K562 (cell line): ENCODE data around the gene ACAA2. TPM values are rescaled to one million over a fixed set of nuclear protein-coding genes. Genes with fewer than 3 reads are reported as not detected.

Source experiments
- ATAC-seq: fragments of 200-7000 bp; cut with Tn5 transposase; 3 replicates; pipeline ENCODE4 v1.9.1; 2020; ENCODE audit warnings: moderate library complexity
- BruUV-seq: library from RNA; stranded (reverse); fragments of 400-500 nt; replicated peaks from 2 replicates; lab custom pipeline; 2021; lab: Mats Ljungman, UMichigan
- CTCF ChIA-PET: fragments of 300-600 bp; formaldehyde crosslinking; extraction: SDS; loops from one replicate; lab custom pipeline; 2021; ENCODE audit warnings: low intra/inter-chr PET ratio; lab: Yijun Ruan, JAX
- POLR2A ChIA-PET: fragments of 300-600, 350-650 bp; sonication (Branson Sonifier 250); formaldehyde crosslinking; extraction: SDS; loops from one replicate; lab custom pipeline; 2021; ENCODE audit warnings: antibody characterized with exemption, inconsistent platforms; lab: Yijun Ruan, JAX
- DNase-seq, 4 experiments: peaks; one replicate each; pipeline versions ENCODE4 v3.0.0 to v3.0.0-alpha.2; 2011 to 2018; ENCODE audit warnings: low spot score in 3 of 4, mixed read lengths in 3 of 4; ENCODE audit errors: extremely low read depth in 1 of 4
- FAIRE-seq: peaks from 2 replicates; lab custom pipeline; 2011; peaks lifted over from hg19 to GRCh38; lab: Jason Lieb, UNC
- H2AFZ ChIP-seq: 2 replicates; pipeline ENCODE4 v1.6.0; 2011; ENCODE audit warnings: low read depth, low read length, control low read depth, inconsistent platforms
- H3K27ac ChIP-seq: fragments of 200-600 bp; 3 replicates; pipeline ENCODE4 v1.8.0; 2011; ENCODE audit warnings: low read depth, mild to moderate bottlenecking, control low read depth, inconsistent platforms, low read length, moderate library complexity, mixed read lengths; ENCODE audit errors: extremely low read depth
- H3K27me3 ChIP-seq, 2 experiments: fragments of 300-600 bp in 1 of 2; 2 replicates in 1 of 2; 3 replicates in 1 of 2; pipeline versions ENCODE4 v1.6.0 to v1.8.0; 2011; ENCODE audit warnings: inconsistent platforms in 2 of 2, low read length in 2 of 2, mild to moderate bottlenecking in 1 of 2, mixed read lengths in 1 of 2, moderate library complexity in 1 of 2; ENCODE audit not compliant: control insufficient read depth in 2 of 2, insufficient read depth in 2 of 2
- H3K36me3 ChIP-seq: fragments of 300-600 bp; 3 replicates; pipeline ENCODE4 v1.8.0; 2011; ENCODE audit warnings: mild to moderate bottlenecking, low read length, inconsistent platforms; ENCODE audit not compliant: control insufficient read depth, insufficient read depth
- H3K4me1 ChIP-seq, 2 experiments: fragments of 200-600 bp in 1 of 2; replicated peaks in 1 of 2; 2 replicates in 1 of 2; 3 replicates in 1 of 2; pipeline versions ENCODE4 v1.5.1 to v1.8.0; 2011; ENCODE audit warnings: inconsistent platforms in 2 of 2, low read length in 2 of 2, mild to moderate bottlenecking in 1 of 2, mixed read lengths in 1 of 2, moderate library complexity in 1 of 2; ENCODE audit not compliant: control insufficient read depth in 2 of 2, insufficient read depth in 2 of 2
- H3K4me2 ChIP-seq: 2 replicates; pipeline ENCODE4 v1.6.1; 2011; ENCODE audit warnings: low read length, control low read depth, inconsistent platforms, mixed read lengths; ENCODE audit not compliant: insufficient read depth
- H3K4me3 ChIP-seq: fragments of 200-600 bp; sonication (generic), shearing (Covaris generic); 2 replicates; pipeline ENCODE4 v1.5.1; 2016; ENCODE audit warnings: control low read depth, inconsistent platforms
- H3K79me2 ChIP-seq: fragments of 200-600 bp; 3 replicates; pipeline ENCODE4 v1.8.0; 2011; ENCODE audit warnings: low read length, inconsistent platforms; ENCODE audit not compliant: control insufficient read depth, insufficient read depth
- H3K9ac ChIP-seq, 2 experiments: 2 replicates each; pipeline versions ENCODE4 v1.6.0 to v1.6.1; 2011; ENCODE audit warnings: low read depth in 2 of 2, low read length in 2 of 2, control low read depth in 1 of 2, inconsistent platforms in 1 of 2, mild to moderate bottlenecking in 1 of 2, mixed read lengths in 1 of 2; ENCODE audit not compliant: insufficient read depth in 1 of 2
- H3K9me1 ChIP-seq: one replicate; pipeline ENCODE4 v1.6.0; 2011; ENCODE audit warnings: inconsistent platforms, mild to moderate bottlenecking, low read length, moderate library complexity; ENCODE audit not compliant: control insufficient read depth, insufficient read depth
- H3K9me3 ChIP-seq: replicated peaks from 2 replicates; pipeline ENCODE4 v1.5.1; 2011; ENCODE audit warnings: low read depth, low read length, inconsistent platforms; ENCODE audit not compliant: control insufficient read depth, insufficient read depth
- H4K20me1 ChIP-seq: replicated peaks from 2 replicates; pipeline ENCODE4 v1.6.1; 2011; ENCODE audit warnings: low read length, inconsistent platforms, mixed read lengths; ENCODE audit not compliant: control insufficient read depth, insufficient read depth
- CBX1 ChIP-seq: sonication (generic); IDR thresholded peaks from 2 replicates; pipeline ENCODE4 v1.6.1; 2016; ENCODE audit warnings: antibody characterized with exemption, low read depth, mild to moderate bottlenecking
- DIDO1 ChIP-seq: fragments of 450-650 bp; IDR thresholded peaks from 2 replicates; pipeline ENCODE4 v1.6.1; 2016; ENCODE audit warnings: low read depth, missing biosample characterization, missing genetic modification characterization
- MEF2A ChIP-seq: IDR thresholded peaks from 2 replicates; pipeline ENCODE4 v1.6.1; 2011; ENCODE audit warnings: low read depth, mild to moderate bottlenecking, low read length, moderate library complexity; ENCODE audit not compliant: control insufficient read depth
- NFIC ChIP-seq: fragments of 450-650 bp; IDR thresholded peaks from 2 replicates; pipeline ENCODE4 v1.6.1; 2017; ENCODE audit warnings: mild to moderate bottlenecking, inconsistent platforms
- SRSF7 ChIP-seq: fragments of 200-400 bp; formaldehyde crosslinking; optimal IDR thresholded peaks from 2 replicates; pipeline ENCODE3; 2017; ENCODE audit warnings: mild to moderate bottlenecking, low read depth, low read length
- ZBTB17 ChIP-seq: fragments of 450-650 bp; formaldehyde crosslinking; IDR thresholded peaks from 2 replicates; pipeline ENCODE4 v1.4.0; 2020; ENCODE audit warnings: mild to moderate bottlenecking
- WGBS: fragments of 100-300 bp; shearing (Covaris generic); methylation state at CpG from one replicate; pipeline ENCODE4 v1.1.6; 2016; ENCODE audit warnings: low coverage, mixed read lengths; ENCODE audit not compliant: insufficient coverage; ENCODE audit errors: missing lambda C conversion rate; 5-methylcytosine and 5-hydroxymethylcytosine counted together
- in situ Hi-C: fragments of 300-500 bp; cut with MboI; formaldehyde crosslinking; loops from 4 replicates; pipeline ENCODE4 v1.15.0; 2018; ENCODE audit warnings: inconsistent platforms, mixed read lengths
- intact Hi-C: fragments of 100-400 bp; cut with micrococcal nuclease; formaldehyde crosslinking; loops from 2 replicates; pipeline ENCODE4 v1.14.2; 2022
- polyA plus RNA-seq, 8 experiments: library from polyadenylated mRNA; depleted of rRNA in 4 of 8; stranded (reverse) in 5 of 8; unstranded in 3 of 8; fragments of >200 nt; fragmentation: Nextera tagmentation in 2 of 8; fragmentation: Illumina TruSeq in 1 of 8; extraction: Ambion mirVana in 2 of 8; extraction: Trizol in 1 of 8; gene quantifications; 2 replicates each; pipeline versions ENCODE4 v1.2.1 to v1.2.3, GENCODE V29; 2011 to 2014; ENCODE audit warnings: inconsistent platforms in 1 of 8, missing spikeins in 1 of 8
- total RNA-seq, 7 experiments: library from RNA; depleted of rRNA in 6 of 7; stranded (reverse); fragments of >200 nt in 6 of 7; fragmentation: Illumina TruSeq in 2 of 7; extraction: Trizol in 2 of 7; gene quantifications; 2 replicates each; pipeline versions ENCODE4 v1.2.1 to v1.2.3, GENCODE V29; 2011 to 2021; ENCODE audit warnings: low replicate concordance in 1 of 7
- TF ChIP-seq, protein P1 (sequence below): fragments of 150-350 bp; IDR thresholded peaks from 2 replicates; pipeline ENCODE4 v1.6.1; 2014; ENCODE audit warnings: low read depth, mild to moderate bottlenecking, low read length, borderline replicate concordance

Gene ACAA2
- total and polyA plus RNA-seq, 9 of the 15 experiments (the other 6 are each of a cell fraction or from before 2014, with no cell fraction given): 13.2 to 31.5 (median 21.7) TPM

DNA sequence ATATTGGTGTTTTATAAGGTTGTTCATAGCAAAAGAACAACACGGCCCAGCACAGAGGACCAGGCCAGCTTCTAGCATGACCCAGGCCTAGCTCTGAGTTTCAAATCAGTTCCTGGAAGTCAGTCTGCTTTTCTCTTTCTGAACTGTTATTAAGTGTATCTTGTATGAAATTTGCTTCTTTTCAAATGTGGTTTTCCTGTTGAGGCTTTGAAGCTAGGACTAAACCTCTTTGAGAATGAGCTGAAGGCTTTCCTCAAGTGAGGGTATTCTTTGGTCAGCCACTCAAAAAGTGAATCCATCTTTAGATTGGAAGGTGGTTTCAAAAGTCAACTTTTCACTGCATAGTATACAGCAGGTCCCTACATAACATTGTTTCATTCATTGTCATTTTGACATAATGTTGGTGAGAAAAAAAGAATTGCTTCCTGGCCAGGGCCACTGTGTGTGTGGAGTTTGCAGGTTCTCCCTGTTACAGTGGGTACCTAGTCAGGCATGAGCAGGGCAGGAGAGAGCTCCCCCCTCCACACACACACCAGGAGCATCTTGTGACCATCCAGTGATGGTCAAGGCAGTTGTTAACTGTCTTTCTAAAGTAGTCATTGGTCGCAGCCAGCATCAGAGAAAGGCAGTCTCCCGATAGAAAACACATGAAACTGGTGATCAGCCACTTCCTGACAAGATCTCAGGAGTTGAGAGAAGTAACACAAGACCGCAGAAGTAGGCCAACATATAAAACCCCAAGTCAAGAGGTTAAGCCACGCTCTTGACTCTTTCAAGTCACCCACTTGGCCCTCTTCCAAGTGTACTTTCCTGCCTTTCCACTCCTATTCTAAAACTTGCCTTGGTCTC is 6.7 kb upstream of the ACAA2 start:
- peak; percentile 74 for TF ChIP-seq NFIC
- no peak for TF ChIP-seq CBX1
- Histone ChIP-seq H3K4me2 (no peak overlapping the region), H3K79me2 (no peaks in the 10 kb centered on the region), H4K20me1 (no peaks in the 10 kb centered on the region), H3K4me3 (no peak overlapping the region), H3K9ac (no peak overlapping the region), H3K36me3 (no peaks in the 10 kb centered on the region), H3K27ac (no peak overlapping the region), H3K27me3 (no peaks in the 10 kb centered on the region), H3K9me1 (no peaks in the 10 kb centered on the region), H3K9me3 (no peaks in the 10 kb centered on the region), H2AFZ (no peak overlapping the region), H3K4me1 (peaks cover 0 to 10% of the 10 kb centered on the region in 2 experiments; a peak in 3 of 5 replicates)
- in situ Hi-C loops: no loop called here
- ChIA-PET POLR2A (no interaction called here), CTCF (no interaction called here)
- intact Hi-C loops: no loop called here
- no TSS peak for BruUV-seq
- DNase-seq (peak in 1 of 4 experiments; percentile 39), FAIRE-seq (no peak), ATAC-seq (no peak; the same call in 2 of the 3 replicates)
- WGBS: 18% methylated on average over 5 of the region's 5 CpGs

DNA sequence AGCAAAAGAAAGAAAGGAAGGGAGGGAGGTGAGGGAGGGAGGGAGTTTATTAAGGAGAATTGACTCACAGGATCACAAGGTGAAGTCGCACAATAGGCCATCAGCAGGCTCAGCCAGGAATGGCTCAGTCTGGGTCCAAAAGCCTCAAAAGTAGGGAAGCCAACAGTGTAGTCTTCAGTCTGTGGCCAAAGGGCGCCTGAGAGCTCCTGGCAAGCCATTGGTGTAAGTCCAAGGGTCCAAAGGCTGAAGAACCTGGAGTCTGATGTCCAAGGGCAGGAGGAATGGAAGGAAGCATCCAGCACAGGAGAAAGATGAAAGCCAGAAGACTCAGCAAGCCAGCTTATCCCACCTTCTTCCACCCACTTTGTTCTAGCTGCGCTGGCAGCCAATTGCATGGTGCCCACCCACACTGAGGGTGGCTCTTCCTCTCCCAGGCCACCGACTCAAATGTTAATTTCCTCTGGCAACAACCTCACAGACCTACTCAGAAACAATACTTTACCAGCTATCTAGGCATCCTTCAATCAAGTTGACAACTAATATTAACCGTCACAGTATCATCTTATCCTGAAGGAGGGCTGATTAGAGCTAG is 5.8 kb upstream of the ACAA2 start:
- Histone ChIP-seq H3K27ac (no peak overlapping the region), H4K20me1 (no peaks in the 10 kb centered on the region), H3K27me3 (no peaks in the 10 kb centered on the region), H3K79me2 (no peaks in the 10 kb centered on the region), H3K36me3 (no peaks in the 10 kb centered on the region), H2AFZ (no peak overlapping the region), H3K4me2 (no peak overlapping the region), H3K4me3 (no peak overlapping the region), H3K9me3 (no peaks in the 10 kb centered on the region), H3K9me1 (no peaks in the 10 kb centered on the region), H3K4me1 (peaks cover 7 to 10% of the 10 kb centered on the region in 2 experiments; a peak in 4 of 5 replicates), H3K9ac (no peak overlapping the region)
- FAIRE-seq: no peak
- no TSS peak for BruUV-seq
- DNase-seq: no peak
- ATAC-seq: no peak
- ChIA-PET POLR2A (no interaction called here), CTCF (no interaction called here)
- whole genome bisulfite sequencing: 80% methylated on average over 3 of the region's 5 CpGs
- in situ Hi-C loops (no loop called here), intact Hi-C loops (no loop called here)
- TF ChIP-seq SRSF7 (no peak), MEF2A (no peak), ZBTB17 (CRISPR knock-in tag) (no peak), DIDO1 (tag) (no peak)
- TF ChIP-seq, protein P1, sequence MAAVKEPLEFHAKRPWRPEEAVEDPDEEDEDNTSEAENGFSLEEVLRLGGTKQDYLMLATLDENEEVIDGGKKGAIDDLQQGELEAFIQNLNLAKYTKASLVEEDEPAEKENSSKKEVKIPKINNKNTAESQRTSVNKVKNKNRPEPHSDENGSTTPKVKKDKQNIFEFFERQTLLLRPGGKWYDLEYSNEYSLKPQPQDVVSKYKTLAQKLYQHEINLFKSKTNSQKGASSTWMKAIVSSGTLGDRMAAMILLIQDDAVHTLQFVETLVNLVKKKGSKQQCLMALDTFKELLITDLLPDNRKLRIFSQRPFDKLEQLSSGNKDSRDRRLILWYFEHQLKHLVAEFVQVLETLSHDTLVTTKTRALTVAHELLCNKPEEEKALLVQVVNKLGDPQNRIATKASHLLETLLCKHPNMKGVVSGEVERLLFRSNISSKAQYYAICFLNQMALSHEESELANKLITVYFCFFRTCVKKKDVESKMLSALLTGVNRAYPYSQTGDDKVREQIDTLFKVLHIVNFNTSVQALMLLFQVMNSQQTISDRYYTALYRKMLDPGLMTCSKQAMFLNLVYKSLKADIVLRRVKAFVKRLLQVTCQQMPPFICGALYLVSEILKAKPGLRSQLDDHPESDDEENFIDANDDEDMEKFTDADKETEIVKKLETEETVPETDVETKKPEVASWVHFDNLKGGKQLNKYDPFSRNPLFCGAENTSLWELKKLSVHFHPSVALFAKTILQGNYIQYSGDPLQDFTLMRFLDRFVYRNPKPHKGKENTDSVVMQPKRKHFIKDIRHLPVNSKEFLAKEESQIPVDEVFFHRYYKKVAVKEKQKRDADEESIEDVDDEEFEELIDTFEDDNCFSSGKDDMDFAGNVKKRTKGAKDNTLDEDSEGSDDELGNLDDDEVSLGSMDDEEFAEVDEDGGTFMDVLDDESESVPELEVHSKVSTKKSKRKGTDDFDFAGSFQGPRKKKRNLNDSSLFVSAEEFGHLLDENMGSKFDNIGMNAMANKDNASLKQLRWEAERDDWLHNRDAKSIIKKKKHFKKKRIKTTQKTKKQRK: no peak
